GM19324 (cell line): Measurements from ENCODE around the gene GPATCH4.
A peak's percentile ranks its signal among the peaks of the same experiment; 100 is the strongest.
"Not testable (repeated sequence)": the region's sequence is repeated elsewhere in the genome, so short reads cannot be mapped to it uniquely, and the experiment has no call there.

Experiments used
- ATAC-seq: cut with Tn5 transposase; IDR thresholded peaks from one replicate; pipeline ENCODE4 v1.9.1; 2021; ENCODE audit warnings: mild to moderate bottlenecking, moderate library complexity; ENCODE audit not compliant: unreplicated experiment, low FRiP score

Gene GPATCH4

GRCh38 chr1:156582388-156583017 is 18.8 kb downstream of the GPATCH4 start:
- no peak for ATAC-seq

GRCh38 chr1:156581661-156582387 is 19.5 kb downstream of the GPATCH4 start:
- ATAC-seq: no peak

GRCh38 chr1:156579472-156579871 is 21.8 kb downstream of the GPATCH4 start, which contains the start of gene TTC24:
TTC24 (plus strand) TSS chr1:156579723; CDS start chr1:156581365, 1,642 bp downstream.
- no peak for ATAC-seq

GRCh38 chr1:156578055-156578454 is 23.2 kb downstream of the GPATCH4 start:
- ATAC-seq: no peak

GRCh38 chr1:156577550-156577949 is 23.7 kb downstream of the GPATCH4 start:
- no peak for ATAC-seq

GRCh38 chr1:156574039-156574633 is 27.1 kb downstream of the GPATCH4 start:
- no peak for ATAC-seq

GRCh38 chr1:156572663-156573018 is 28.6 kb downstream of the GPATCH4 start:
- no peak for ATAC-seq

GRCh38 chr1:156571919-156572662 is 29.2 kb downstream of the GPATCH4 start, which contains the start of gene IQGAP3:
IQGAP3 (minus strand) TSS chr1:156572565; CDS start chr1:156572529, 36 bp downstream.
- peak; percentile 75 for ATAC-seq

GRCh38 chr1:156571261-156571852 is 29.9 kb downstream of the GPATCH4 start:
- ATAC-seq: no peak

GRCh38 chr1:156566436-156566835 is 34.8 kb downstream of the GPATCH4 start:
- no peak for ATAC-seq

- no peak for ATAC-seq
Observed at GRCh38 chr1:156565519-156565918, 35.8 kb downstream of the GPATCH4 start.

GRCh38 chr1:156560585-156561163 is 40.6 kb downstream of the GPATCH4 start:
- ATAC-seq: no peak

GRCh38 chr1:156559797-156560385 is 41.4 kb downstream of the GPATCH4 start:
- no peak for ATAC-seq

- ATAC-seq: no peak
Observed at GRCh38 chr1:156559086-156559796, 42.0 kb downstream of the GPATCH4 start.

- ATAC-seq: no peak
Observed at GRCh38 chr1:156556354-156556753, 44.9 kb downstream of the GPATCH4 start.

- ATAC-seq: no peak
Observed at GRCh38 chr1:156555715-156556114, 45.6 kb downstream of the GPATCH4 start.

- ATAC-seq: no peak
Observed at GRCh38 chr1:156554971-156555370, 46.3 kb downstream of the GPATCH4 start.

- ATAC-seq: no peak
Observed at GRCh38 chr1:156553860-156554485, 47.3 kb downstream of the GPATCH4 start.

GRCh38 chr1:156552937-156553336 is 48.3 kb downstream of the GPATCH4 start:
- not testable (repeated sequence) for ATAC-seq
